Rectal smooth muscle tissue (tissue), 1 donor: ENCODE data around the gene FARP2.

Experiments
- H3K27ac ChIP-seq: one replicate; pipeline ENCODE4 v1.7.0; 2013; ENCODE audit warnings: low read depth, low read length, inconsistent platforms
- H3K27me3 ChIP-seq: one replicate; pipeline ENCODE4 v1.7.0; 2013; ENCODE audit warnings: low read length; ENCODE audit not compliant: control insufficient read depth, insufficient read depth
- H3K36me3 ChIP-seq: one replicate; pipeline ENCODE4 v1.7.0; 2013; ENCODE audit warnings: low read length; ENCODE audit not compliant: control insufficient read depth, insufficient read depth
- H3K4me1 ChIP-seq: one replicate; pipeline ENCODE4 v1.7.0; 2013; ENCODE audit warnings: low read length; ENCODE audit not compliant: control insufficient read depth, insufficient read depth
- H3K4me3 ChIP-seq: one replicate; pipeline ENCODE4 v1.7.0; 2013; ENCODE audit warnings: low read length
- H3K9ac ChIP-seq: one replicate; pipeline ENCODE4 v1.7.0; 2013; ENCODE audit warnings: low read length

The FARP2 gene

GRCh38 chr2:241334813-241335212 lies 21.3 kb upstream of the FARP2 start:
- H3K4me1 ChIP-seq, result no peaks in the 10 kb centered on the region
- H3K27ac ChIP-seq, result no peak overlapping the region
- no peak overlapping the region for H3K4me3 ChIP-seq
- H3K36me3 ChIP-seq, result peaks cover 14% of the 10 kb centered on the region
- no peak overlapping the region for H3K9ac ChIP-seq
- H3K27me3 ChIP-seq, result no peaks in the 10 kb centered on the region

GRCh38 chr2:241339839-241340630 lies 16.1 kb upstream of the FARP2 start:
- peaks cover 4% of the 10 kb centered on the region for H3K4me1 ChIP-seq
- H3K4me3 ChIP-seq, result no peak overlapping the region
- H3K27ac ChIP-seq, result no peak overlapping the region
- H3K36me3 ChIP-seq, result peaks cover 33% of the 10 kb centered on the region
- H3K9ac ChIP-seq, result no peak overlapping the region
- no peaks in the 10 kb centered on the region for H3K27me3 ChIP-seq

- H3K4me3 ChIP-seq, result no peak overlapping the region
- peaks cover 35% of the 10 kb centered on the region for H3K36me3 ChIP-seq
- peak overlapping the region; percentile 27 for H3K27ac ChIP-seq
- peaks cover 4% of the 10 kb centered on the region for H3K4me1 ChIP-seq
- H3K9ac ChIP-seq, result no peak overlapping the region
- H3K27me3 ChIP-seq, result no peaks in the 10 kb centered on the region
Measured at GRCh38 chr2:241340631-241341163, 15.4 kb upstream of the FARP2 start.

GRCh38 chr2:241344925-241345651 lies 11.0 kb upstream of the FARP2 start:
- peaks cover 43% of the 10 kb centered on the region for H3K36me3 ChIP-seq
- H3K27ac ChIP-seq, result no peak overlapping the region
- H3K9ac ChIP-seq, result no peak overlapping the region

GRCh38 chr2:241349941-241350340 lies 6.1 kb upstream of the FARP2 start:
- no peaks in the 10 kb centered on the region for H3K27me3 ChIP-seq
- no peak overlapping the region for H3K27ac ChIP-seq
- H3K4me3 ChIP-seq, result no peak overlapping the region
- no peak overlapping the region for H3K9ac ChIP-seq
- no peaks in the 10 kb centered on the region for H3K4me1 ChIP-seq
- peaks cover 39% of the 10 kb centered on the region for H3K36me3 ChIP-seq

More at GRCh38 chr2:241344925-241345651, 11.0 kb upstream of the FARP2 start:
- no peak overlapping the region for H3K4me3 ChIP-seq
- H3K4me1 ChIP-seq, result peaks cover 4% of the 10 kb centered on the region
- no peaks in the 10 kb centered on the region for H3K27me3 ChIP-seq

GRCh38 chr2:241350530-241350877 lies 5.6 kb upstream of the FARP2 start:
- H3K4me3 ChIP-seq, result no peak overlapping the region
- peaks cover 36% of the 10 kb centered on the region for H3K36me3 ChIP-seq
- H3K4me1 ChIP-seq, result no peaks in the 10 kb centered on the region
- no peaks in the 10 kb centered on the region for H3K27me3 ChIP-seq
- H3K9ac ChIP-seq, result peak overlapping the region; percentile 17
- no peak overlapping the region for H3K27ac ChIP-seq

GRCh38 chr2:241350878-241351639 lies 5.0 kb upstream of the FARP2 start:
- H3K27ac ChIP-seq, result no peak overlapping the region
- H3K4me3 ChIP-seq, result no peak overlapping the region
- no peaks in the 10 kb centered on the region for H3K4me1 ChIP-seq
- H3K36me3 ChIP-seq, result peaks cover 34% of the 10 kb centered on the region
- peak overlapping the region; percentile 17 for H3K9ac ChIP-seq
- H3K27me3 ChIP-seq, result no peaks in the 10 kb centered on the region

- Histone ChIP-seq H3K27ac (no peak overlapping the region), H3K4me1 (no peaks in the 10 kb centered on the region), H3K36me3 (peaks cover 30% of the 10 kb centered on the region), H3K9ac (no peak overlapping the region), H3K4me3 (no peak overlapping the region), H3K27me3 (no peaks in the 10 kb centered on the region)
Measured at GRCh38 chr2:241351640-241352031, 4.4 kb upstream of the FARP2 start.

GRCh38 chr2:241352227-241352626 lies 3.9 kb upstream of the FARP2 start:
- H3K4me1 ChIP-seq, result peaks cover 1% of the 10 kb centered on the region
- no peak overlapping the region for H3K27ac ChIP-seq
- peaks cover 25% of the 10 kb centered on the region for H3K36me3 ChIP-seq

GRCh38 chr2:241354668-241355658 lies 1.1 kb upstream of the FARP2 start:
- H3K4me1 ChIP-seq, result peaks cover 5% of the 10 kb centered on the region
- H3K4me3 ChIP-seq, result peak overlapping the region; percentile 60
- peak overlapping the region; percentile 82 for H3K27ac ChIP-seq
- no peak overlapping the region for H3K9ac ChIP-seq
- H3K27me3 ChIP-seq, result no peaks in the 10 kb centered on the region
- H3K36me3 ChIP-seq, result peaks cover 17% of the 10 kb centered on the region

More at GRCh38 chr2:241352227-241352626, 3.9 kb upstream of the FARP2 start:
- H3K27me3 ChIP-seq, result no peaks in the 10 kb centered on the region
- H3K9ac ChIP-seq, result no peak overlapping the region
- H3K4me3 ChIP-seq, result no peak overlapping the region

GRCh38 chr2:241356871-241357260 lies 781 bp downstream of the FARP2 start:
- Histone ChIP-seq H3K4me3 (peak overlapping the region; percentile 91), H3K36me3 (peaks cover 8% of the 10 kb centered on the region), H3K27me3 (no peaks in the 10 kb centered on the region), H3K9ac (peak overlapping the region; percentile 51), H3K4me1 (peaks cover 5% of the 10 kb centered on the region), H3K27ac (peak overlapping the region; percentile 89)
